AG04449 (cell line): ENCODE data around the gene WFIKKN1.

Experiments used
- CTCF ChIA-PET: fragments of 350-600 bp; formaldehyde crosslinking; extraction: SDS; loops from one replicate; lab custom pipeline; 2021; ENCODE audit warnings: antibody characterized with exemption; lab: Yijun Ruan, JAX
- POLR2A ChIA-PET: fragments of 400-600, 350-600 bp; formaldehyde crosslinking; extraction: SDS; loops from one replicate; lab custom pipeline; 2020; ENCODE audit warnings: antibody characterized with exemption, inconsistent platforms; lab: Yijun Ruan, JAX
- DNase-seq: peaks from one replicate; pipeline ENCODE4 v3.0.0-alpha.2; 2010; ENCODE audit warnings: low read depth, low spot score
- H3K4me3 ChIP-seq: 2 replicates; pipeline ENCODE4 v1.5.1; 2011; ENCODE audit warnings: low read depth, mild to moderate bottlenecking, control low read depth, low read length
- CTCF ChIP-seq: IDR thresholded peaks from one replicate; pipeline ENCODE4 v1.5.1; 2011; ENCODE audit warnings: mild to moderate bottlenecking, moderate library complexity, low read length, control low read depth, inconsistent platforms; ENCODE audit not compliant: insufficient read depth; ENCODE audit errors: missing control alignments

Gene WFIKKN1

GRCh38 chr16:637081-638018, 6.6 kb downstream of the WFIKKN1 start:
- peak overlapping the region; percentile 92 for H3K4me3 ChIP-seq
- no peak for TF ChIP-seq CTCF
- CTCF ChIA-PET, result interaction anchor here (0.9 to 1.6 kb wide), 3 partner anchors 11 to 30 kb away, joined by 3 to 5 read pairs (median 3); no protein-coding TSS in a partner anchor
- DNase-seq, result no peak
- POLR2A ChIA-PET, result interaction anchor here (0.6 to 1.5 kb wide), 5 partner anchors 10 to 110 kb away, joined by 3 to 5 read pairs (median 4); partner anchors contain the start of genes CAPN15 and WDR90

DNA sequence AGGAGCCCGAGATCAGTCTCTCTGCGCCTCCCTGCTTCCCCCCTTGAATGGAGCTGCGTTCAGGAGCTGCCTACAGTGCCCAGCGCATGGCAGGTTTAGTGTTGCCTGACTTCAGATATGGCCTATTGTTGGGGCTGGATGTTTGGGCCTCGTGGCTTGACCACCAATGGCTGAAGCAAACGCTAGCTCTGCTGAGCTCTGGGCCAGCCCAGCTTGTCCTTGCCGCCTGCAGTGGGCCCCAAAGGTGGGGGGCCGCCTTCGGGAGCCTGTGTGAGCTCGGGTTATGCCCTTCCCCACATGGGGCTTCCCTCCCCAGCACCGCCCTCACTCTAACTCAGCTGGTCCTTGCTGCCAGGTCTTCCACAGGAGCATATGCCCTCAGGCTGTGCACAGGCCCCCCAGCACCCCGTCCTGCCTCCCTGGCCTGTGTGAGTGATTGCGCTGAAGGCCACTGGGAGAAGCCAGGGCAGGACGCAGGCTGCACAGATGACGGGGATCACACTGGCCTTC, 7.3 kb downstream of the WFIKKN1 start:
- ChIA-PET POLR2A (no interaction called here), CTCF (interaction anchor here (1.2 to 1.5 kb wide), 2 partner anchors 10 to 30 kb away, joined by 4 to 8 read pairs; partner anchors contain the start of gene RHOT2)
- no peak for TF ChIP-seq CTCF
- DNase-seq, result no peak
- H3K4me3 ChIP-seq, result no peak overlapping the region

DNA sequence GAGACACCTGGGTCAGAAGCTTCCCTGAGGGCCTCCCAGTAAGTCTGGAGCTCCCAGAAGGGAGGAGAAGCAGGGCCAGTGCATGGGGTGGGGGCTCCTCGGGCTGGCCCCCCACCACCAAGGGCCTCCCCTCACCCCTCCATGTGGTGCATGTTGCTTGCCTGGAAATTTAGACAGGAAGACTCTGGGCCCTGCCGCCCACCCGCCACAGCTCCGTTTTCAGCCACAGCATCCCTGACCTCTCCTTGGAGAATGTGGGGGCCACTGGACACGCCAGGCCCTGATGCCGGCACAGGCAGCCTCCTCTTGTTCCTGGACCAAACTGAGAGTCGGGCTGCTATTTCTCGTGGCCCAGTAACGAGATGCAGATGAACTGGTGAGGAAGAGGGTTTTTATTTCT, 8.1 kb downstream of the WFIKKN1 start:
- ChIA-PET POLR2A (no interaction called here), CTCF (interaction anchor here (0.8 to 1.5 kb wide), 3 partner anchors 9 to 29 kb away, joined by 3 to 8 read pairs (median 4); partner anchors contain the start of gene RHOT2)
- H3K4me3 ChIP-seq, result no peak overlapping the region
- TF ChIP-seq CTCF, result no peak
- DNase-seq, result no peak

GRCh38 chr16:640614-641013, 9.8 kb downstream of the WFIKKN1 start:
- no peak for TF ChIP-seq CTCF
- no peak for DNase-seq
- H3K4me3 ChIP-seq, result peak overlapping the region; percentile 84
- ChIA-PET CTCF (no interaction called here), POLR2A (no interaction called here)

DNA sequence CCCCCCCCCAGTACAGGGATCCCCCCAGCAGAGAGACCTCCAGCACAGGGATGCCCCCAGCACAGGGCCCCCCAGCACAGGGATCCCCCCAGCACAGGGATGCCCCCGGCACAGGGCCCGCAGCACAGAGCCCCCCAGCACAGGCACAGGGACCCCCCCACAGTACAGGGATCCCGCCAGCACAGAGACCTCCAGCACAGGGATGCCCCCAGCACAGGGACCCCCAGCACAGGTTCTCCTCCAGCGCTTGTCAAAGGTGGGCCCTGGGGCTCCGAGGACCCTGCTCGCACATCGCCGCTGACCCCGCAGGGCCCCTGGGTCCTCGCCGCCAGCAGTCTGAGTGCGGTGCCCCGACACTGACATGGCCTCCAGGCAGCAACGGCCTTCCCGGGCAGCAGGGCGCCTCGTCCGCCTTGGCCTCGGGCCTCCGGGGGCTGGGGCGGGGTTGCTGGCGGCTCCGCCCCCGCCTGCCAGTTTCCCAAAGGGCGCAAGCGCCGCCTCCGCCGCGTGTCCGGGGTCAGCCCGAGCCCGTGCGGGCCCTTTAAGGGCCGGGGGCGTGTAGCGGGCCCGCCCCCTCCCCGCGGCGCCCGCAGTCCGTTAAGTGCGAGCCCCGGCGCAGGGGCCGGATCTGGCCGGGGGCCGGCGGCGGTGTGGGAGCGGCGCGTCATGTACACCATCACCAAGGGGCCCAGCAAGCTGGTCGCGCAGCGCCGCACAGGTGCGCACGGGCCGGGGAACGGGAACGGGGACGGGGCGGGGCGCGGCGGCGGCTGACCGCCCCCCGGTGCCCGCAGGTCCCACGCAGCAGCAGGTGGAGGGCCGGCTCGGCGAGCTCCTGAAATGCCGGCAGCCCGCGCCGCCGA, 10.8 kb downstream of the WFIKKN1 start, which contains the start of gene MCRIP2:
TSS of gene MCRIP2 (plus strand) at position 503 of the 863 bp plus-strand sequence. CDS start at position 667, 164 bp downstream.
- DNase-seq, result no peak
- ChIA-PET CTCF (no interaction called here), POLR2A (no interaction called here)
- TF ChIP-seq CTCF, result no peak
- peak within 1 kb of the TSS; percentile 84 for H3K4me3 ChIP-seq
